ENCODE data around the gene HRAS.

The HRAS gene

GRCh38 chr11:567011-567628, 31.7 kb upstream of the HRAS start:
- no peak for FAIRE-seq

GRCh38 chr11:565921-566509, 30.6 kb upstream of the HRAS start:
- no peak for FAIRE-seq

- FAIRE-seq: no peak
Measured at GRCh38 chr11:563812-564578, 28.6 kb upstream of the HRAS start.

GRCh38 chr11:563066-563811, 27.9 kb upstream of the HRAS start:
- FAIRE-seq: no peak

- FAIRE-seq: no peak
Measured at GRCh38 chr11:562046-562645, 26.8 kb upstream of the HRAS start.

DNA sequence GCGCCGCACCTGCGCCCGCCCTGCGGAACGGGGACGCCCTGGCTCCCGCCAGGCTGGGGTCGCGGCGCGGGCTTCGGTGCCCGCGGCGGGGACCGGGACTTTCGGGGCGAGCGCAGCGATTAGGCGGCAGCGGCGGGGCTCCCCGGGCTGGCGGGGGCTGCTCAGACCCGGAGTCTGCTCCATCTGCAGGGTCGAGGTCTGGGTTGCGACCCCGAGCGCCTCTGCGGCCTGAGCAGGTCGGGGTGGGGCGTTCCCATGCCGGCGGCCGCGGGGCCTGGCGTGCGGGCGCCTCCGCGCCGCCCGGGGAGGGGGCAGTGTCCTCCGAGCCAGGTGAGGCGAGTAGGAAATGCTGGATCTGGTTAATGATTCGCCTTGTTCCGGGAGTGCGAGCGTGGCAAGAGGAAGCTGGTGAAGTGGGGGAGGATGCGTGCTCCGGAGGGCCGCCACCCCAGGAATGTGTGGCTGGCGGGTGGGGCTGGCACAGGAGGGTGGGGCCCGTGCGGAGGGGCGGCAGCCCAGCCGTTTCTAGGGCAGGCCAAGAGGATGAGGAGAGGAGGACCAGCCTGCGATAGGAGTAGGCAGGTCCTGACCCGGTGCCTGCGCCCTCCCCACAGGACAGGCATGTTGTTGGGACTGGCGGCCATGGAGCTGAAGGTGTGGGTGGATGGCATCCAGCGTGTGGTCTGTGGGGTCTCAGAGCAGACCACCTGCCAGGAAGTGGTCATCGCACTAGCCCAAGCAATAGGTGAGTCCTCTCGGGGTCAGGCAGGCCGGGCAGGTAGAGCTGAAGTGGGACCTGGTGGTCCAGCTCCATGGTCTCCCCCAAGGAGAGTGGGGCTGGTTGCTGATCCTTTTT, 26.0 kb upstream of the HRAS start:
- no peak for FAIRE-seq

DNA sequence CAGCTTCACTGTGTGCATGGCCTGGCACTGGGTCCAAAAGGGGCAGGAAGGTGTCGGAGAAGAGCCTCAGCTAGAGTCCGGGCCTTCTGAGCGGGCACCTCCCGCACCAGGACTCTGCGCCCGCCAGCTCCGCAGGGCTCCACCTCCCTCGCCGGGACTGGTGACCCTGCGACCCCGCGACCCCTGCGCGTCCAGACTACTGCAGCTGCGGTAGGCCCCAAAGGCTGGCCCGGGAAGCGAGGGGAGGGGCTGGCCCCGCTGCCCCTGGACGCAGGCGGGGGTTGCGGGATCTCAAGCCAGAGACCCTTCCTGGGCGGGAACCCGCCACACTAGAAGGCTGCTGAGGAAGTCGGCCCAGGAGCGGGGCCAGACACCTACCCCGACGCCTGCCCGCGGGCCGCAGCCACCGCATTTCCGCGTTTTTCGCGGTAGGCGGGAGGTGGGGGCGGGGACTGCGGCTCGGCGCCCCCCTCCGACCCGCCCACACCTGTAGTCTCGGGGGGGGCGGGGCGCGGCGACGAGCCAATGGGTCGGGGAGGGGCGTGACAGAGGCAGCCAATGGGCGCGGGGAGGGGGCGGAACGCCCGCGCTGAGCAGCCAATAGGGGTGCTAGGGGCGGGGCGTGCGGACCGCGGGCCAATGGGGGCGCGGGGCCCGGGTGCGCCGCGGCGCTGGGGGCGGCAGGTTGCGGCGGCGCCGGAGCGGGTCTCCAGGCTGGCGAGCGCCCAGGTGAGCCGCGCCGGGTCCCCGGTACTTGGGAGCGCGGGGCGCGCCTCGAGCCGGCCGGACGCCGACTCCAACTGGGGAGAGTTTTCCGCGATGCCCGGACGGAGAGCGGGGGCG, 25.1 kb upstream of the HRAS start, which contains the start of the genes LMNTD2 and RASSF7:
TSS of gene LMNTD2 (minus strand) at position 434 of the 843 bp plus-strand sequence. CDS start at position 412, 22 bp downstream.
TSS of gene RASSF7 (plus strand) at position 666 of the 843 bp plus-strand sequence. CDS start 799 bp downstream, outside the sequence.
- FAIRE-seq: no peak

- FAIRE-seq: no peak
Measured at GRCh38 chr11:559712-560304, 24.4 kb upstream of the HRAS start.

GRCh38 chr11:559020-559620, 23.7 kb upstream of the HRAS start:
- FAIRE-seq: no peak

DNA sequence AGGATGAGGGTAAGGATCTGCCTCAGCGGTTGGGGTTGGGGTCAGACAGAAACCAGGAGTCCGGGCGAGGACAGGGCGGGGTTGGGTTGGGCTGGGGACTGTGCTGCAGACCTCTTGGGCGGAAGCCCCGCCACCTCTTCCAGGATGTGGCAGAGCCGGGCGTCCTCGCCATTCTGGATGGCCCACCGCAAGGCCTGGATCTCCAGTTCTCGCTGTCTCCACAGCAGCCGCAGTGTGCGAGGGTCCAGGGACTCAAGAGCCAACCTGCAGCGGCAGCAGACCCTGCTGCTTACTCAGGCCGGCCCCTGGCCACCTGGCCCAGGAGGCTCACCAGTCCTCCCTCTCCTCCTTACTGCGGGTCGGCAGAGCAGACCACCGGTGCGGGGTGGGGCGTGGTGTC, 23.1 kb upstream of the HRAS start:
- FAIRE-seq: no peak

GRCh38 chr11:557328-558132, 22.2 kb upstream of the HRAS start:
- no peak for FAIRE-seq

DNA sequence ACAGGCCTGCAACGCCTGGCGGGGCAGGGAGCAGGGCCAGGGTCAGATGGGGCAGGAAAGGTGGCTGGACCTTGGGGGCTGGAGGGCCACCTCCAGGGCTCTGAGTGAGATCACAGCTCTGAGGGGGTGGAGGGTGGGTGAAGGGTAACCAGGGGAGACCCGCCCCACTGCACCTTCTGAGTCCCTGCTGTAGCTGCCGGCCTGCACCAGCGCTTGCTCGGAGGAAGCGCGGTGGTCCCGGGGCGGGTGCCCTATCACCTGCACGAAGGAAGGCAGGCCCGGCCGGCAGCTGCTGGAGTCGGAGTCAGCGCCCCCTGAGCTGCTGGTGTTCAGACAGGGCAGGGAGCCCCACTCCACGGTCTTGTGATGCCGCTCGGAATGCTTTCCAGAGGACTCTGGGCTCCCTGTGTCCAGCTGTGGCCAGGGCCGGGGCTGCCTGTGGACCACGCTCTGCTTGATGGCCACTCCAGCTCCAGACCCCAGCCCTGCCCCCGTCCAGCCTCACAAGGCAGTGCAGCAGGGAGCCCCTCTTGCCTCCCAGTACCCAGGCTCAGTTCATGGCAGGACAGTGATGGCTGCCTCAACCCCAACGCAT, 21.4 kb upstream of the HRAS start:
- FAIRE-seq: no peak

DNA sequence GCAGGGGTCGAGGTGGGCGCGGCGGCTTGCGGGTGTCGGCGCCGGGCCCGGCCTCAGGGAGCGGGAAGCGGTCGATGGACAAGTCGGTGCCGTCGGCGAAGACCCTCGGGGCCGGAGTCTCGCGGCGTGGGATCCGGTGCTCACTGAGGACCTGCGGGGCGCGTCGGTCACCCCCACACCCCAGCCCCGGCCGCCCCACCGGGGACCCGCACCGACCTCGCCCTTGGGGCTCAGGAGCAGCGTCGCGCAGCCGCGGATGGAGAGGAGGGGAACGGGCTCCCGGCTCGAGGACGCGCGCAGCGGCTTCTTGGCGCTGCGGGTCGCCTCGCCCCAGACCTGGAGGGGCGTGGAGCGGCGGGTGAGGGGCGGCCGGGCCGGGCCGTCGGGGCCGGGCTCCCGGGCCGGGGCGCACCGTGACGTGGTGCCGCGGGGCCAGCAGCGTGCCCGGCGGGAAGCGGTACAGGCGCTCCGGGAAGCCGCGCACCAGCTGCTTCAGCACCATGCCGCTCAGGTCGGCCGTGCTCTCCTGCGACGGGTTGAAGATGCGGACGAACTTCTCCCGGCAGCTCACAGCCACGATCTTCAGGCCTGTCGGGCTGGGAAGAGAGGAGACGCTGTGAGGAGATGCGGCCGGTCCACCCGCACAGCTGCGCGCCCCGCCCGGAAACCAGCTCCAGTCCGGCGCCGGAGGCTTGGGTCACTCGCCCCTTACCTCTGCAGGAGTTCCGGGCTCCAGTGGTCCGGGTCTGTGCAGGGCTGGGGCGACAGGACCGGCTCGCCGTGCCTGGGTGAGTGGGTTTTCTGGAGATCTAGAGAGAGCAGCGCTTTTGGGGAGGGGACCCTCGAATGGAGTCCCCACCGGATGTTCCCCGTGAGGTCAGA, 20.6 kb upstream of the HRAS start:
- FAIRE-seq: no peak

DNA sequence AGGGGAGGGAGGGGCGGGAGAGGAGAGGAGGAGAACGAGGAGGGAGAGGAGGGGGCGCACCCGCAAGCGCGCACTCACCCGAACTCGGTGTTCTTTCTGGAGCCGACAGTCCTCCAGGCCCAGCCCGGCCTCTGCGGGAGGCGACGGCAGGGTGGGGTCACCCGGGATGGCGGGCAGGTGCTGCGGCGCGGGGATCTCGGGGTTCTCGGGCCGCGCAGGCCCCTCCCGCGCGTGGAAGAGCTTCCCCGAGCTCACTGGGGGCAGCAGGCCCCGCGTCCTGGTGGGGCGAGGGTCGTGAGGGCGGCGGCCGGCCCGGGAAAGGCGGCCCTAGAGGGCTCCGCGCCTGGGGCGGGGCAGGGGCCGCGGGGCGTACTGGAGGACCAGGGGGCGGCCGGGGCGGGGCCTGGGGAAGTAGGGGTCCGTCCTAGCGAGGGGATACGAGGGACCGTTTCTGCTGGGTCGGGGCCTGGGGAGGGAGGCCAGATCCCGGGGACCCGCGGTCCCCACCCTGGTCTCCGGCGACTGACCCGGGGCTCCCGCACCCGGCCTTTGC, 19.9 kb upstream of the HRAS start:
- FAIRE-seq: no peak

DNA sequence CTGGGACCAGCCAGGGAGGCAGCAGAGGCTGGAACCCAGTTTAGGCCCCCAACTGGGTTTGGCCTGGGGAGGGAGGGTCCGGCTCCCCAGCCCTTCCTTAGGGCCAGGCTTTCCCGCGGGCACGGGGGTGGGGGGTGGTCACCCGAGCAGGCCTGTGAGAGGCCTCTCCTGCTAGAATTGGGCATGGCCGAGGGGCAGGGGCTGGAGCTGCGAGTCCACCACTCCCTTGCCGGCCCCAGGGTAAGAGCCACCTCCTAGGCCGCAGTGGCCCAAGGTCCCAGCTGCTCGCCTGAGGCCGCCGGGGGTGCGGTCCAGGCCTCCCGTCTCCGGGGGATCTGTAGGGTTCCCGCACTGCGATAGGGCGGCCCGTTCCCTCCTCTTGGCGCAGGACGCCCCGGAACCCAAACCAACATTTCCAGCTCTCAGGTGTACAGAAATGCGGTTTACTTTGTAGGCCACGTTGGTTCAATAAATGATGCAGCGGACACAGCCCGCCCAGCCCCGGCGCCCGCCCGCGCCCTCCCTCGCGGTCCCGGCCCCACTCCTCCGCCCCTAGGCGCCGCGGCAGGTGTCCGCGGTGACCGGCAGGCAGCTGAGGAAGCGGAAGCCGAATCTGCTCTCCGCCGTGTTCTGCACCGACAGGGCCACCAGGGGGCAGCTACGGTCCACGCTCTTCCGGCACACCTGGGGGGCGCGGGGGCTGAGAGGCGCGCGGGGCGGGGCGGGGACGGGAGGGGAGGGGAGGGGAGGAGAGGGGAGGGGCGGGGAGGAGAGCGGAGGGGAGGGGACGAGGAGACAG, 19.3 kb upstream of the HRAS start:
- no peak for FAIRE-seq

DNA sequence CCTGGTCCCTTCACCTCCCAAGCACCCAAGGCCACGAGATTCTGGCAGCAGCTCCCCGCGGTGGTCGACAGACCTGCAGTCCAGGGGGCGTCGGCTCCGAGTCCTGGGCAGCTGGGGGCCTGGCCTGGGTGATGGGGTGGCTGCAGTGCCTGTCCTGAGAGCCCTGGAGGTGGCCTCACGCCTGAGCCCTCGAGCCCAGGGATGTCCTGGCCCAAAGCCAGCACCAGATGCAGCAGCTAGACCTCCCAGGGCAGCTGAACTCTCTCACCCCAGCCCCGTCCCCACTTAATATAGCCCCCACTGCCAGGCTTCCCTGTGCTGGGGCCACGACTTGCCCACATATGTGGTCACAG, 18.6 kb upstream of the HRAS start:
- FAIRE-seq: no peak

Data from TTC549 (cell line).